OCI-LY3 (cell line): ENCODE results near the gene SLIT1.

ENCODE experiments used
- H2AFZ ChIP-seq: fragments of 200-600, 300-600 bp; shearing (Covaris generic); 2 replicates; pipeline ENCODE4 v1.6.0; 2014; ENCODE audit warnings: antibody characterized with exemption, low read depth, low read length
- H3K27ac ChIP-seq: fragments of 200-600, 300-600 bp; sonication (generic); 2 replicates; pipeline ENCODE4 v1.5.1; 2014; ENCODE audit warnings: mild to moderate bottlenecking, low read length, moderate library complexity, mixed read lengths
- H3K27me3 ChIP-seq: fragments of 200-600, 300-600 bp; sonication (generic); 2 replicates; pipeline ENCODE4 v1.6.1; 2014; ENCODE audit warnings: low read depth, low read length, mixed read lengths
- H3K36me3 ChIP-seq: fragments of 200-600, 300-600 bp; sonication (generic); replicated peaks from 2 replicates; pipeline ENCODE3; 2014; ENCODE audit warnings: low read depth, low read length, mixed read lengths
- H3K4me1 ChIP-seq: fragments of 300-600, 200-600 bp; sonication (generic); 2 replicates; pipeline ENCODE4 v1.6.1; 2014; ENCODE audit warnings: low read length, mixed read lengths
- H3K4me2 ChIP-seq: fragments of 200-600, 300-600 bp; sonication (generic); 2 replicates; pipeline ENCODE4 v1.6.1; 2014; ENCODE audit warnings: low read length, mixed read lengths
- H3K4me3 ChIP-seq: fragments of 300-600, 200-600 bp; sonication (generic); 2 replicates; pipeline ENCODE4 v1.5.1; 2014; ENCODE audit warnings: antibody characterized with exemption, mild to moderate bottlenecking, low read length, moderate library complexity
- H3K79me2 ChIP-seq: fragments of 300-600, 200-600 bp; shearing (Covaris generic); 2 replicates; pipeline ENCODE4 v1.6.1; 2014; ENCODE audit warnings: mild to moderate bottlenecking, low read length, mixed read lengths
- H3K9ac ChIP-seq: fragments of 300-600, 200-600 bp; shearing (Covaris generic); 2 replicates; pipeline ENCODE4 v1.6.0; 2014; ENCODE audit warnings: mild to moderate bottlenecking, low read length, moderate library complexity
- H3K9me3 ChIP-seq: fragments of 200-600, 300-600 bp; shearing (Covaris generic); 2 replicates; pipeline ENCODE4 v1.6.1; 2014; ENCODE audit warnings: low read length, mixed read lengths; ENCODE audit not compliant: insufficient read depth
- H4K20me1 ChIP-seq: fragments of 200-600, 300-600 bp; sonication (generic); 2 replicates; pipeline ENCODE4 v1.6.1; 2016; ENCODE audit warnings: low read length, mixed read lengths; ENCODE audit not compliant: insufficient read depth
- EZH2phosphoT487 ChIP-seq: fragments of 200-600 bp; shearing (Covaris generic); IDR thresholded peaks from 2 replicates; pipeline ENCODE4 v1.6.1; 2018; ENCODE audit warnings: antibody characterized with exemption, mixed run types, low read depth
- TF ChIP-seq, protein P1 (sequence below): fragments of 200-600, 300-600 bp; sonication (generic); IDR thresholded peaks from 2 replicates; pipeline ENCODE4 v1.5.1; 2014; ENCODE audit warnings: antibody characterized with exemption, low read length, low read depth

The SLIT1 gene

DNA sequence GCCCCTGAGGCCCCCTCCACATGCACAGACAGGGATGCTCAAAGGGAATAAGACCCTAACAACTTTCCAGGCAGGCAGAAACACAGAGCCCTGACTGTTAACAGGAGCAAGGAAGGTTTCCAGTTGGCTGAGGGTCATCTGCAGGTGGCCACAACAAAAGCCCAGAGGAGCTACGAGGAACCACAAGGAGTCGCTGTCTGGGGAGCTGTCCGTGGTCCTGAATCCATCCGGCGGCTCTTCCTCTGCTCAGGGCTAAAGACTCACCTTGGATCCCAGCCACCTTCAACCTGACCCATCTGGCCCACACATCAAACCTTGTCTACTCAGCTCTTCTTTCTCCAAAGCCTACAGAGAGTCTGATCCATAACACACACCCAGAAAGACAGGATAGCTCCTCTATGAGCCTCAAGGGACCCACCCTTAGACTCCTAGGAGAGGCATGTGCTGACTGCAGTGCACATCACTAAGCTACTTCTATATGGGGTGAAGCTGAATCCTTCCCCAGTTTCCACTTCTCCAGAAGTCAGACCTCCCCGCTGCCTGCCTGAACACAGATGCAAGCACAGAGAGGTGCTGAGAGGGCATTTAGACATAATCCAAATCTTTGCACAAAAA is 104.0 kb downstream of the SLIT1 start:
- no peaks in the 10 kb centered on the region for H4K20me1 ChIP-seq
- no peak overlapping the region for H3K4me3 ChIP-seq
- H3K79me2 ChIP-seq, result no peaks in the 10 kb centered on the region
- no peaks in the 10 kb centered on the region for H3K4me1 ChIP-seq
- H3K9me3 ChIP-seq, result no peaks in the 10 kb centered on the region
- H3K36me3 ChIP-seq, result no peaks in the 10 kb centered on the region
- no peaks in the 10 kb centered on the region for H3K27me3 ChIP-seq
- no peak overlapping the region for H2AFZ ChIP-seq
- H3K4me2 ChIP-seq, result no peak overlapping the region
- H3K27ac ChIP-seq, result no peak overlapping the region
- H3K9ac ChIP-seq, result no peak overlapping the region
- no peak for TF ChIP-seq EZH2phosphoT487
- TF ChIP-seq, protein P1, sequence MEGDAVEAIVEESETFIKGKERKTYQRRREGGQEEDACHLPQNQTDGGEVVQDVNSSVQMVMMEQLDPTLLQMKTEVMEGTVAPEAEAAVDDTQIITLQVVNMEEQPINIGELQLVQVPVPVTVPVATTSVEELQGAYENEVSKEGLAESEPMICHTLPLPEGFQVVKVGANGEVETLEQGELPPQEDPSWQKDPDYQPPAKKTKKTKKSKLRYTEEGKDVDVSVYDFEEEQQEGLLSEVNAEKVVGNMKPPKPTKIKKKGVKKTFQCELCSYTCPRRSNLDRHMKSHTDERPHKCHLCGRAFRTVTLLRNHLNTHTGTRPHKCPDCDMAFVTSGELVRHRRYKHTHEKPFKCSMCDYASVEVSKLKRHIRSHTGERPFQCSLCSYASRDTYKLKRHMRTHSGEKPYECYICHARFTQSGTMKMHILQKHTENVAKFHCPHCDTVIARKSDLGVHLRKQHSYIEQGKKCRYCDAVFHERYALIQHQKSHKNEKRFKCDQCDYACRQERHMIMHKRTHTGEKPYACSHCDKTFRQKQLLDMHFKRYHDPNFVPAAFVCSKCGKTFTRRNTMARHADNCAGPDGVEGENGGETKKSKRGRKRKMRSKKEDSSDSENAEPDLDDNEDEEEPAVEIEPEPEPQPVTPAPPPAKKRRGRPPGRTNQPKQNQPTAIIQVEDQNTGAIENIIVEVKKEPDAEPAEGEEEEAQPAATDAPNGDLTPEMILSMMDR, result peak; percentile 53

DNA sequence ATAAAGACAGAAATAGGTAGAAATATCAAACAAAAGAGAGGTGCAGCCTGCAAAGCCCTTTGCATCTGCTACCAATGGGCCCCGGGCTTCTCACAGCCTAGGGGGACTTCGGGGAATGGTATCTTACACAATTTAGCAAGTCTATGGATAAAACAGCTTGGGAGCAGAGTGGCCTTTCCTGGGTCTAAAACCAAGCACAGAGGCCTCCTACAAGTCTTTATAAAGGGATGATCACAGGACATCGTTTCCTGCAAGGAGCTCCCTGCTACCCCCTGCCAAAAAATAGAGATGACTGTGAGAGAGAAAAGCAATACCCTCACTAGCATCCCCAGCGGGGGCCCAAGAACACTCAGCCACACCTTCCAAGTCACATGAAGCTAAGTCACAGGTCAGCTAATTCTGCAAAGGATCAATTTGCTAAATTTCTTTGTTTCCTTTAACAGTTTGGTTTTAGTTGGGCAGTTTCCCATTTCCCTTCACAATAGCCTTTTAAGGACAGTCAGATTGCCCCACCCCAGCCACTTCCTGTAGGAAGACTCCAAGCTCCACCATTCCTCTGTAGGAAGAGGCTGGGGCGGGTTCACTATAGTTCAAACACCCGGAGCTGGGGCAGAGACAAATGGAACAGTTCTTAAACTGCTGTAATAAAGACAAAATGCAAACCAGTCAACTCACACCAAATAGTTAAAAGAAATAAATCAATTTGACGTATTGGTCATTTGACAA is 105.5 kb downstream of the SLIT1 start:
- Histone ChIP-seq H4K20me1 (no peaks in the 10 kb centered on the region), H3K27ac (no peak overlapping the region), H3K4me1 (no peaks in the 10 kb centered on the region), H3K27me3 (no peaks in the 10 kb centered on the region), H3K4me3 (no peak overlapping the region), H3K4me2 (no peak overlapping the region), H3K9me3 (no peaks in the 10 kb centered on the region), H2AFZ (no peak overlapping the region), H3K36me3 (no peaks in the 10 kb centered on the region), H3K9ac (no peak overlapping the region), H3K79me2 (no peaks in the 10 kb centered on the region)
- TF ChIP-seq, protein P1, result no peak
- TF ChIP-seq EZH2phosphoT487, result no peak

DNA sequence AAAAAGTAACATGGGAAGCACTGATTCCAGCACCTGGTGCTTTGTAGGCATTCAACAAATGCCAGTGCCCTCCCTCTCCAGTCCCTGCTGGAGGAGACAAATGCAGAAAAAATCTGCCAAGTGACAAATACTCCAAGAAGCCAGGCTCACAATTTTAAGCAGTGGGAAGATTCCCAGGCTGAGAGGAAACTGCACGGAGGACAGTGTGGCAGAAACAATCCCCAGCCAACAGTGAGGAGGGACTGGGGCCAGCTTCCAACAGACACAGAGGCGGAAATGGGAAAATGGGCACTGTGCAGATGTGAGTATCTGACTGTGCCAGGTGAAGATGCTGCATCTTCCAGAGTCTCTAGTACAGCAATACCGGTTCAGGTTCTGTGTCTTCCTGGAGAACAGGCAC is 106.3 kb downstream of the SLIT1 start:
- no peak overlapping the region for H3K9ac ChIP-seq
- no peaks in the 10 kb centered on the region for H4K20me1 ChIP-seq
- no peak overlapping the region for H2AFZ ChIP-seq
- H3K36me3 ChIP-seq, result no peaks in the 10 kb centered on the region
- no peaks in the 10 kb centered on the region for H3K79me2 ChIP-seq
- no peak overlapping the region for H3K4me3 ChIP-seq
- no peak overlapping the region for H3K4me2 ChIP-seq
- H3K27ac ChIP-seq, result no peak overlapping the region
- no peak for TF ChIP-seq EZH2phosphoT487
- TF ChIP-seq, protein P1, result no peak
- H3K4me1 ChIP-seq, result no peaks in the 10 kb centered on the region
- no peaks in the 10 kb centered on the region for H3K27me3 ChIP-seq
- no peaks in the 10 kb centered on the region for H3K9me3 ChIP-seq

DNA sequence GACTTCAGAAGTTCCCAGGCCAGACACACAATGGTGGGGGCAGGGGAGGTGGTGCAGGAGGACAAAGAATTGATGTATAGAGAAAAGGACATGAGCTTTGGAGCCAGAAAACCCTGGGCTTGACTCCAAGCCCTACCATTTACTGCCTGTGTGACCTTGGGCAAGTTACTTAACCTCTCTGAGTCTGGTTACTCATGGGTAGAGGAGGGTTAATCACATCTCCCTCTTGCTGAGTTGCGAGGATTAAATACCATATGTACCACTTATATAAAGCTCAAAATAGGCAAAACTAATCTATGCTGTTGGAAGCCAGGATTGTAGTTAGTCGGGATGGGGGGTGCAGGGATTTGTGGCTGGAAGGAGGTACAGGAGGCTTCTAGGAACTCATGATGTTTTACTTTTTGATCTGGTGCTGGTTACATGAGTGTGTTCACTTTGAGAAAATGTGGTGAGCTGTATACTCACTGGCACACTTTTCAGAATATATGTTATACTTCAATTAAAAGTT is 106.8 kb downstream of the SLIT1 start:
- H4K20me1 ChIP-seq, result no peaks in the 10 kb centered on the region
- H3K4me3 ChIP-seq, result no peak overlapping the region
- H3K9ac ChIP-seq, result no peak overlapping the region
- H3K27ac ChIP-seq, result no peak overlapping the region
- H3K36me3 ChIP-seq, result no peaks in the 10 kb centered on the region
- H3K4me1 ChIP-seq, result no peaks in the 10 kb centered on the region
- H3K79me2 ChIP-seq, result no peaks in the 10 kb centered on the region
- H3K4me2 ChIP-seq, result no peak overlapping the region
- no peak for TF ChIP-seq EZH2phosphoT487
- TF ChIP-seq, protein P1, result no peak
- peaks cover 4% of the 10 kb centered on the region for H3K27me3 ChIP-seq
- H2AFZ ChIP-seq, result no peak overlapping the region
- H3K9me3 ChIP-seq, result no peaks in the 10 kb centered on the region
